Activated CD4-positive, alpha-beta T cell treated with anti-CD3 and anti-CD28 coated beads for 36 hours (primary cell): ENCODE data around the gene SULT1A4. TPM values are rescaled to one million over a fixed set of nuclear protein-coding genes. Genes with fewer than 3 reads are reported as not detected.
"Not testable (repeated sequence)": the region's sequence is repeated elsewhere in the genome, so short reads cannot be mapped to it uniquely, and the experiment has no call there.

Source experiments
- ATAC-seq: fragments of 200-7000 bp; cut with Tn5 transposase; one replicate; pipeline ENCODE4 v1.10.0; 2021; ENCODE audit warnings: mild to moderate bottlenecking, moderate library complexity
- CTCF ChIA-PET: fragments of 350-600 bp; sonication (Branson Sonifier 250); formaldehyde crosslinking; loops from one replicate; lab custom pipeline; 2021; ENCODE audit warnings: antibody characterized with exemption; lab: Charles Lee
- POLR2A ChIA-PET: fragments of 350-600 bp; sonication (Branson Sonifier 250); formaldehyde crosslinking; loops from one replicate; lab custom pipeline; 2021; ENCODE audit warnings: antibody characterized with exemption, inconsistent platforms; lab: Charles Lee
- DNase-seq: peaks from one replicate; pipeline ENCODE4 v3.0.0-alpha.2; 2020
- H3K27ac Mint-ChIP-seq: one replicate; pipeline ENCODE4 v1.8.0; 2021; ENCODE audit warnings: mixed read lengths
- H3K27me3 Mint-ChIP-seq: one replicate; pipeline ENCODE4 v1.8.0; 2021; ENCODE audit warnings: mixed read lengths
- H3K36me3 Mint-ChIP-seq: one replicate; pipeline ENCODE4 v1.8.0; 2021; ENCODE audit warnings: low read depth, mixed read lengths
- H3K4me1 Mint-ChIP-seq: one replicate; pipeline ENCODE4 v1.8.0; 2021; ENCODE audit warnings: mixed read lengths
- H3K4me3 Mint-ChIP-seq: one replicate; pipeline ENCODE4 v1.8.0; 2021; ENCODE audit warnings: mild to moderate bottlenecking, moderate library complexity, mixed read lengths
- H3K9me3 Mint-ChIP-seq: one replicate; pipeline ENCODE4 v1.8.0; 2021; ENCODE audit warnings: low read depth, mixed read lengths
- intact Hi-C, 2 experiments: fragments of 100-400 bp; cut with DNase I in 1 of 2; cut with micrococcal nuclease in 1 of 2; formaldehyde crosslinking; loops; one replicate each; pipeline versions ENCODE4 v1.14.2 to v1.15.1; 2022 to 2024; cut with DNase I, micrococcal nuclease
- total RNA-seq, 2 experiments: library from RNA; stranded (reverse); gene quantifications; one replicate each; pipeline ENCODE4 v1.2.3, GENCODE V29; 2021

Gene SULT1A4
- total RNA-seq, 2 experiments from 2014 or later, result 1.3 to 1.8 TPM

GRCh38 chr16:29469660-29470059, 9.9 kb downstream of the SULT1A4 start:
- CTCF ChIA-PET, POLR2A ChIA-PET: not testable (repeated sequence)
- ATAC-seq, result peak; percentile 31

GRCh38 chr16:29472065-29472464, 12.4 kb downstream of the SULT1A4 start:
- POLR2A ChIA-PET, intact Hi-C loops: not testable (repeated sequence)
- ATAC-seq, result peak; percentile 56

More at GRCh38 chr16:29469660-29470059, 9.9 kb downstream of the SULT1A4 start:
- peak; percentile 37 for DNase-seq
- H3K27ac Mint-ChIP-seq, H3K4me3 Mint-ChIP-seq, H3K9me3 Mint-ChIP-seq, H3K4me1 Mint-ChIP-seq, H3K36me3 Mint-ChIP-seq, H3K27me3 Mint-ChIP-seq, intact Hi-C loops: not testable (repeated sequence)

GRCh38 chr16:29482276-29482675, 22.6 kb downstream of the SULT1A4 start:
- intact Hi-C loops, H3K4me3 Mint-ChIP-seq, H3K27me3 Mint-ChIP-seq, ATAC-seq, H3K36me3 Mint-ChIP-seq, H3K9me3 Mint-ChIP-seq, H3K27ac Mint-ChIP-seq, H3K4me1 Mint-ChIP-seq, POLR2A ChIA-PET, CTCF ChIA-PET: not testable (repeated sequence)
- DNase-seq, result peak; percentile 0

More at GRCh38 chr16:29472065-29472464, 12.4 kb downstream of the SULT1A4 start:
- H3K4me3 Mint-ChIP-seq, DNase-seq, H3K27ac Mint-ChIP-seq, H3K36me3 Mint-ChIP-seq, H3K9me3 Mint-ChIP-seq, CTCF ChIA-PET, H3K4me1 Mint-ChIP-seq, H3K27me3 Mint-ChIP-seq: not testable (repeated sequence)

- H3K4me1 Mint-ChIP-seq, intact Hi-C loops, H3K36me3 Mint-ChIP-seq, H3K4me3 Mint-ChIP-seq, CTCF ChIA-PET, H3K27me3 Mint-ChIP-seq, H3K27ac Mint-ChIP-seq, DNase-seq, H3K9me3 Mint-ChIP-seq, POLR2A ChIA-PET, ATAC-seq: not testable (repeated sequence)
Observed at GRCh38 chr16:29506308-29506707, 46.6 kb downstream of the SULT1A4 start, which contains the start of gene NPIPB12. NPIPB12 (minus strand) TSS chr16:29506408.

Other genes with a start within 250 kb of the SULT1A4 start
- 1 to 10 TPM; 1.3 to 2.1 TPM for gene NPIPB11, start 53.2 kb upstream of the SULT1A4 start, total RNA-seq
- 10 to 100 TPM; 10.8 to 20.3 TPM for gene BOLA2, start 5.6 kb upstream of the SULT1A4 start, total RNA-seq
- 100 to 1,000 TPM in 1 of 2 experiments, 10 to 100 TPM in 1; 66.8 to 125 TPM for gene SLX1B, start 5.4 kb upstream of the SULT1A4 start, total RNA-seq
- gene NPIPB12, start 46.5 kb downstream of the SULT1A4 start, total RNA-seq, result 10 to 100 TPM; 42.1 to 44.3 TPM
- gene SPN, start 203.3 kb downstream of the SULT1A4 start, total RNA-seq, result 100 to 1,000 TPM; 103 to 127 TPM
- 1 to 10 TPM; 5.7 to 6.8 TPM for gene QPRT, start 219.3 kb downstream of the SULT1A4 start, total RNA-seq